GM13977 (cell line): ENCODE measurements around the gene NPAS3.

Source experiments
- DNase-seq: peaks from one replicate; pipeline ENCODE4 v3.0.0; 2012; ENCODE audit warnings: low spot score
- CTCF ChIP-seq: IDR thresholded peaks from 2 replicates; pipeline ENCODE4 v1.5.1; 2012; ENCODE audit warnings: mild to moderate bottlenecking, control low read depth; ENCODE audit not compliant: insufficient read depth; ENCODE audit errors: extremely low read depth, missing control alignments
- in situ Hi-C: fragments of 300-500 bp; cut with MboI; formaldehyde crosslinking; loops from one replicate; pipeline ENCODE4 v1.12.0; 2022; ENCODE audit warnings: low sequenced_read_pairs, low pct_unique_long_range_greater_than_20kb, mixed read lengths, inconsistent platforms; ENCODE audit not compliant: unreplicated experiment

NPAS3 gene

GRCh38 chr14:33390335-33390734 lies 451.7 kb downstream of the NPAS3 start:
- no peak for DNase-seq
- in situ Hi-C loops, result no loop called here
- TF ChIP-seq CTCF, result no peak

- DNase-seq, result no peak
- TF ChIP-seq CTCF, result no peak
- in situ Hi-C loops, result no loop called here
Observed at GRCh38 chr14:33393231-33393894, 454.7 kb downstream of the NPAS3 start.

GRCh38 chr14:33393895-33394368 lies 455.3 kb downstream of the NPAS3 start:
- DNase-seq, result no peak
- no peak for TF ChIP-seq CTCF
- in situ Hi-C loops, result no loop called here

- no peak for TF ChIP-seq CTCF
- DNase-seq, result no peak
- in situ Hi-C loops, result no loop called here
Observed at GRCh38 chr14:33401311-33401710, 462.6 kb downstream of the NPAS3 start.

- in situ Hi-C loops, result no loop called here
- no peak for DNase-seq
- TF ChIP-seq CTCF, result no peak
Observed at GRCh38 chr14:33402604-33403003, 463.9 kb downstream of the NPAS3 start.

GRCh38 chr14:33404054-33404453 lies 465.4 kb downstream of the NPAS3 start:
- TF ChIP-seq CTCF, result no peak
- no peak for DNase-seq
- in situ Hi-C loops, result no loop called here

GRCh38 chr14:33404964-33405574 lies 466.4 kb downstream of the NPAS3 start:
- DNase-seq, result no peak
- in situ Hi-C loops, result no loop called here
- TF ChIP-seq CTCF, result no peak
